Activated CD4-positive, alpha-beta T cell treated with anti-CD3 and anti-CD28 coated beads, Interleukin-2, Interleukin-6, amounts not matched to agents 100 ng/mL and 50 ng/mL, durations not matched to agents 16 hours and 8 hours (primary cell): Measurements from ENCODE around the gene PRKCQ.
"Not testable (repeated sequence)": the region's sequence is repeated elsewhere in the genome, so short reads cannot be mapped to it uniquely, and the experiment has no call there.

Experiments used
- DNase-seq: peaks from one replicate; pipeline ENCODE4 v3.0.0-alpha.2; 2020

Gene PRKCQ

GRCh38 chr10:6445671-6446316, 134.3 kb downstream of the PRKCQ start:
- DNase-seq = peak; percentile 71

- DNase-seq = not testable (repeated sequence)
Measured at GRCh38 chr10:6439875-6440274, 140.2 kb downstream of the PRKCQ start.

- DNase-seq = no peak
Measured at GRCh38 chr10:6431861-6432260, 148.2 kb downstream of the PRKCQ start.

- no peak for DNase-seq
Measured at GRCh38 chr10:6431186-6431585, 148.9 kb downstream of the PRKCQ start.

- no peak for DNase-seq
Measured at GRCh38 chr10:6430423-6430980, 149.6 kb downstream of the PRKCQ start.

- no peak for DNase-seq
Measured at GRCh38 chr10:6427357-6427959, 152.6 kb downstream of the PRKCQ start.

- no peak for DNase-seq
Measured at GRCh38 chr10:6426317-6426716, 153.8 kb downstream of the PRKCQ start.

GRCh38 chr10:6423413-6424170, 156.5 kb downstream of the PRKCQ start:
- no peak for DNase-seq

- peak; percentile 32 for DNase-seq
Measured at GRCh38 chr10:6423004-6423403, 157.1 kb downstream of the PRKCQ start.

GRCh38 chr10:6418613-6419216, 161.4 kb downstream of the PRKCQ start:
- no peak for DNase-seq

GRCh38 chr10:6418167-6418566, 161.9 kb downstream of the PRKCQ start:
- DNase-seq = no peak

- peak; percentile 67 for DNase-seq
Measured at GRCh38 chr10:6416892-6417512, 163.1 kb downstream of the PRKCQ start.

- no peak for DNase-seq
Measured at GRCh38 chr10:6411436-6411835, 168.6 kb downstream of the PRKCQ start.

GRCh38 chr10:6410830-6411229, 169.2 kb downstream of the PRKCQ start:
- DNase-seq = no peak

GRCh38 chr10:6409971-6410643, 170.0 kb downstream of the PRKCQ start:
- DNase-seq = peak; percentile 48

GRCh38 chr10:6408799-6409198, 171.3 kb downstream of the PRKCQ start:
- DNase-seq = no peak

GRCh38 chr10:6407034-6407721, 172.9 kb downstream of the PRKCQ start:
- no peak for DNase-seq

GRCh38 chr10:6406220-6407033, 173.6 kb downstream of the PRKCQ start:
- DNase-seq = peak; percentile 51

GRCh38 chr10:6405713-6406112, 174.4 kb downstream of the PRKCQ start:
- DNase-seq = no peak
